ENCODE results near the gene MAP1LC3B.
"Not testable (repeated sequence)": the region's sequence is repeated elsewhere in the genome, so short reads cannot be mapped to it uniquely, and the experiment has no call there.

MAP1LC3B gene

GRCh38 chr16:87383505-87384161 is 8.5 kb upstream of the MAP1LC3B start, which contains the start of gene FBXO31:
Gene FBXO31 (minus strand): TSS chr16:87383776. CDS start chr16:87383744, 32 bp downstream.
- DNase-seq, result no peak

GRCh38 chr16:87384162-87384874 is 7.8 kb upstream of the MAP1LC3B start:
- no peak for DNase-seq

- not testable (repeated sequence) for DNase-seq
Measured at GRCh38 chr16:87384875-87385167, 7.3 kb upstream of the MAP1LC3B start.

GRCh38 chr16:87387942-87388817 is 4.0 kb upstream of the MAP1LC3B start:
- DNase-seq, result peak; percentile 83

- no peak for DNase-seq
Measured at GRCh38 chr16:87388818-87389134, 3.4 kb upstream of the MAP1LC3B start.

- DNase-seq, result no peak
Measured at GRCh38 chr16:87389245-87389644, 2.9 kb upstream of the MAP1LC3B start.

GRCh38 chr16:87389914-87390313 is 2.2 kb upstream of the MAP1LC3B start:
- DNase-seq, result not testable (repeated sequence)

GRCh38 chr16:87390641-87391323 is 1.4 kb upstream of the MAP1LC3B start:
- DNase-seq, result no peak

- DNase-seq, result no peak
Measured at GRCh38 chr16:87391324-87391949, 699 bp upstream of the MAP1LC3B start.

GRCh38 chr16:87392821-87393679 is 914 bp downstream of the MAP1LC3B start:
- no peak for DNase-seq

GRCh38 chr16:87393680-87394055 is 1.5 kb downstream of the MAP1LC3B start:
- DNase-seq, result no peak

- no peak for DNase-seq
Measured at GRCh38 chr16:87395181-87395842, 3.2 kb downstream of the MAP1LC3B start.

- DNase-seq, result no peak
Measured at GRCh38 chr16:87404764-87405625, 12.9 kb downstream of the MAP1LC3B start.

GRCh38 chr16:87406495-87407088 is 14.5 kb downstream of the MAP1LC3B start:
- DNase-seq, result no peak

GRCh38 chr16:87407511-87408112 is 15.5 kb downstream of the MAP1LC3B start:
- no peak for DNase-seq

- no peak for DNase-seq
Measured at GRCh38 chr16:87409153-87409552, 17.0 kb downstream of the MAP1LC3B start.

GRCh38 chr16:87409781-87410180 is 17.6 kb downstream of the MAP1LC3B start:
- DNase-seq, result no peak

- no peak for DNase-seq
Measured at GRCh38 chr16:87410530-87410929, 18.4 kb downstream of the MAP1LC3B start.

- DNase-seq, result no peak
Measured at GRCh38 chr16:87410968-87411367, 18.8 kb downstream of the MAP1LC3B start.
